NT2/D1 (cell line): Measurements from ENCODE around the gene PBOV1.

ENCODE experiments used
- DNase-seq: peaks from one replicate; pipeline ENCODE4 v3.0.0-alpha.2; 2011; ENCODE audit warnings: low read depth, low spot score
- H3K27me3 ChIP-seq: 2 replicates; pipeline ENCODE4 v1.6.0; 2011; ENCODE audit warnings: mild to moderate bottlenecking; ENCODE audit not compliant: insufficient read length, insufficient read depth
- H3K36me3 ChIP-seq: 2 replicates; pipeline ENCODE4 v1.6.1; 2011; ENCODE audit warnings: mild to moderate bottlenecking, low read length, mixed read lengths; ENCODE audit not compliant: insufficient read depth, insufficient read length
- H3K4me1 ChIP-seq: 2 replicates; pipeline ENCODE4 v1.5.1; 2011; ENCODE audit not compliant: insufficient read depth, insufficient read length
- H3K4me3 ChIP-seq: 2 replicates; pipeline ENCODE4 v1.5.1; 2011; ENCODE audit warnings: low read depth; ENCODE audit not compliant: insufficient read length
- H3K9ac ChIP-seq: 2 replicates; pipeline ENCODE4 v1.6.0; 2011; ENCODE audit warnings: low read depth; ENCODE audit not compliant: insufficient read length
- H3K9me3 ChIP-seq: 2 replicates; pipeline ENCODE4 v1.5.1; 2011; ENCODE audit warnings: mild to moderate bottlenecking, low read length; ENCODE audit not compliant: insufficient read depth
- SUZ12 ChIP-seq: IDR thresholded peaks from 2 replicates; pipeline ENCODE4 v1.6.1; 2011; ENCODE audit not compliant: insufficient read length, insufficient read depth; ENCODE audit errors: extremely low read depth
- YY1 ChIP-seq: IDR thresholded peaks from 2 replicates; pipeline ENCODE4 v1.6.1; 2011; ENCODE audit not compliant: insufficient read length, insufficient read depth
- ZNF274 ChIP-seq: IDR thresholded peaks from 2 replicates; pipeline ENCODE4 v1.6.1; 2011; ENCODE audit warnings: mild to moderate bottlenecking, low read depth, low read length

Gene PBOV1

GRCh38 chr6:138229663-138230179 is 11.4 kb upstream of the PBOV1 start:
- Histone ChIP-seq H3K9me3 (no peaks in the 10 kb centered on the region), H3K4me1 (no peaks in the 10 kb centered on the region), H3K4me3 (no peak overlapping the region), H3K9ac (no peak overlapping the region), H3K36me3 (no peaks in the 10 kb centered on the region), H3K27me3 (no peaks in the 10 kb centered on the region)
- no peak for TF ChIP-seq SUZ12
- no peak for TF ChIP-seq YY1
- no peak for TF ChIP-seq ZNF274
- no peak for DNase-seq

GRCh38 chr6:138229072-138229471 is 10.8 kb upstream of the PBOV1 start:
- H3K27me3 ChIP-seq: no peaks in the 10 kb centered on the region
- no peak overlapping the region for H3K4me3 ChIP-seq
- TF ChIP-seq SUZ12 (no peak), ZNF274 (no peak), YY1 (no peak)
- H3K36me3 ChIP-seq: no peaks in the 10 kb centered on the region
- DNase-seq: no peak
- H3K4me1 ChIP-seq: no peaks in the 10 kb centered on the region
- H3K9ac ChIP-seq: no peak overlapping the region
- H3K9me3 ChIP-seq: no peaks in the 10 kb centered on the region

DNA sequence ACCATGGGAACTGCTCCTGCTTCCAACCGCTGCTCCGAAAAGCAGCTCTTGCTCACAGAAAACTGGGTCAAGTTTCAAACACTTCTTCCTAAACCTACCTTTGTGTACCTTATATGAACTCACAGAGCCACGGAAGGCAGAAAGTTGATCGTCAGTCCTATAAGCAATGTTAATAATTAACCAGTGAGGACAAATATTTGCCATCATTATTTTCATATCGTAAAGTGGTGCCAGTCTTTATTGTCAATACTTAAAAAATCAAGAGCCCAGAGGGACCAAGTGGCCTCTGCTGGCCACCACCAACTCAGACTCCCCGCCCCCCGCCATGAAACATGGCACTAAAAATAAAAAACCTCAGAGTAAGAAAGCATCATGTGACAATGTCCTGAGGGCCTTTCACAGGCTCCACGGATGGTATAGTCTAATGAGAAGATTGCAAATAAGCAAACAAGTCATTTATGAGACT is 9.1 kb upstream of the PBOV1 start:
- TF ChIP-seq SUZ12: no peak
- Histone ChIP-seq H3K9ac (no peak overlapping the region), H3K9me3 (no peaks in the 10 kb centered on the region), H3K4me1 (no peaks in the 10 kb centered on the region), H3K4me3 (no peak overlapping the region), H3K36me3 (no peaks in the 10 kb centered on the region), H3K27me3 (no peaks in the 10 kb centered on the region)
- DNase-seq: no peak

GRCh38 chr6:138226700-138227315 is 8.5 kb upstream of the PBOV1 start:
- H3K36me3 ChIP-seq: no peaks in the 10 kb centered on the region
- no peak for TF ChIP-seq ZNF274
- no peak for TF ChIP-seq YY1
- TF ChIP-seq SUZ12: no peak
- no peak overlapping the region for H3K4me3 ChIP-seq
- no peaks in the 10 kb centered on the region for H3K4me1 ChIP-seq
- no peaks in the 10 kb centered on the region for H3K27me3 ChIP-seq
- no peak for DNase-seq
- H3K9ac ChIP-seq: no peak overlapping the region
- no peaks in the 10 kb centered on the region for H3K9me3 ChIP-seq

GRCh38 chr6:138225953-138226352 is 7.7 kb upstream of the PBOV1 start:
- H3K9ac ChIP-seq: no peak overlapping the region
- H3K4me3 ChIP-seq: no peak overlapping the region
- DNase-seq: no peak
- no peaks in the 10 kb centered on the region for H3K36me3 ChIP-seq
- H3K4me1 ChIP-seq: no peaks in the 10 kb centered on the region
- H3K27me3 ChIP-seq: no peaks in the 10 kb centered on the region
- TF ChIP-seq ZNF274 (no peak), SUZ12 (no peak), YY1 (no peak)
- no peaks in the 10 kb centered on the region for H3K9me3 ChIP-seq

- Histone ChIP-seq H3K27me3 (no peaks in the 10 kb centered on the region), H3K36me3 (no peaks in the 10 kb centered on the region), H3K4me1 (no peaks in the 10 kb centered on the region), H3K9ac (no peak overlapping the region), H3K9me3 (no peaks in the 10 kb centered on the region), H3K4me3 (no peak overlapping the region)
- no peak for TF ChIP-seq ZNF274
- no peak for TF ChIP-seq YY1
- TF ChIP-seq SUZ12: no peak
- DNase-seq: no peak
Observed at GRCh38 chr6:138222901-138223546, 4.7 kb upstream of the PBOV1 start.

DNA sequence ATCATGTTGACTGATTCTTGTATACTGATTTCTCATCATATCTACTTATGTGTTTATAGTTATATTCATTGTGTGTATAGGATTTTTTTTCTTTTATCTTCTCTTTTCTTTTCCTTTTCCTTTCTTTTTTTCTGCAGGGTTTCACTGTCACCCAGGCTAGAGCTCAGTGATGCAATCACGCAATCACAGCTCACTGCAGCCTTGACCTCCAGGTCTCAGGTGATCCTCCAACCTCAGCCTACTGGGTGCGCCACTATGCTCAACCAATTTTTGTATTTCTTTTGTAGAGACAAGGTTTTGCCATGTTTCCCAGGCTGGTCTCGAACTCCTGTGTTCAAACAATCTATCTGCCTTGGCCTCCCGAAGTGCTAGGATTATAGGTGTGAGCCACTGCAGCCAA is 1.6 kb upstream of the PBOV1 start:
- Histone ChIP-seq H3K9me3 (no peaks in the 10 kb centered on the region), H3K4me1 (no peaks in the 10 kb centered on the region), H3K4me3 (no peak overlapping the region), H3K9ac (no peak overlapping the region), H3K36me3 (no peaks in the 10 kb centered on the region), H3K27me3 (no peaks in the 10 kb centered on the region)
- no peak for DNase-seq
- TF ChIP-seq SUZ12 (no peak), YY1 (no peak), ZNF274 (no peak)
